Measurements from ENCODE around the gene PUM1. TPM values are rescaled to one million over a fixed set of nuclear protein-coding genes. Genes with fewer than 3 reads are reported as not detected.

PUM1 gene
- total and polyA plus RNA-seq, 2 donors (not counting 3 experiments of a cell fraction or from before 2014, with no cell fraction given) = 94.7 to 124 TPM

GRCh38 chr1:30901798-30902581 lies 163.5 kb downstream of the PUM1 start:
- Histone ChIP-seq H2AFZ (ENCODE audit: low read depth, low read length) (peak overlapping the region; percentile 55), H3K9me1 (replicated peaks; ENCODE audit: control insufficient read depth, extremely low read depth, insufficient read depth, low read length) (no peaks in the 10 kb centered on the region), H3K4me3 (replicated peaks in 1 of 3; ENCODE audit: insufficient read depth in 1 of 3, low read depth in 1 of 3, low read length in 3 of 3) (no peak overlapping the region), H3K4me2 (ENCODE audit: insufficient read depth, low read length) (no peak overlapping the region), H3K79me2 (ENCODE audit: control insufficient read depth, insufficient read depth, low read length) (no peaks in the 10 kb centered on the region), H3K9ac (replicated peaks; ENCODE audit: extremely low read depth, insufficient read depth, low read length) (no peak overlapping the region), H3K27me3 (ENCODE audit: control insufficient read depth in 2 of 2, insufficient read depth in 2 of 2, low read length in 2 of 2) (no peaks in the 10 kb centered on the region), H3K36me3 (ENCODE audit: control insufficient read depth in 2 of 2, extremely low read depth in 1 of 2, insufficient read depth in 2 of 2, low read length in 2 of 2) (no peaks in the 10 kb centered on the region), H3K27ac (ENCODE audit: insufficient read depth, low read depth, low read length) (no peak overlapping the region), H3K4me1 (ENCODE audit: control insufficient read depth, extremely low read depth, insufficient read depth, low read length) (peaks cover 8% of the 10 kb centered on the region), H3K9me3 (replicated peaks; ENCODE audit: control insufficient read depth, insufficient read depth, low read length) (no peaks in the 10 kb centered on the region), H4K20me1 (replicated peaks; ENCODE audit: control insufficient read depth, extremely low read depth, insufficient read depth, low read length) (no peaks in the 10 kb centered on the region)
- peak; percentile 46 for FAIRE-seq
- dilution Hi-C loops (cut with MboI; ENCODE audit: extremely low pct_ligation_motif_present, low sequenced_read_pairs) (loop anchor here (25.0 kb wide), 1 partner anchor 90 kb away; no protein-coding TSS in a partner anchor), intact Hi-C loops (cut with micrococcal nuclease) (no loop called here)
- no TSS peak for BruUV-seq (replicated peaks)
- CTCF ChIA-PET = interaction anchor here (0.8 to 1.2 kb wide), 2 partner anchors 100 to 122 kb away, joined by 3 read pairs; no protein-coding TSS in a partner anchor
- POLR2A ChIA-PET = no interaction called here
- no peak for DNase-seq (ENCODE audit: low read depth, low spot score)
- TF ChIP-seq FOS (IDR thresholded peaks at IDR 0.05; ENCODE audit: borderline replicate concordance, insufficient read depth, low read length) = no peak
- TF ChIP-seq EZH2 (IDR thresholded peaks at IDR 0.05; ENCODE audit: borderline replicate concordance, low read depth, low read length, severe bottlenecking) = no peak
- no peak for TF ChIP-seq MAX (IDR thresholded peaks at IDR 0.05; ENCODE audit: insufficient read depth, insufficient read length)

GRCh38 chr1:30900931-30901560 lies 164.5 kb downstream of the PUM1 start:
- Histone ChIP-seq H2AFZ (ENCODE audit: low read depth, low read length) (no peak overlapping the region), H3K9me3 (replicated peaks; ENCODE audit: control insufficient read depth, insufficient read depth, low read length) (no peaks in the 10 kb centered on the region), H3K36me3 (ENCODE audit: control insufficient read depth in 2 of 2, extremely low read depth in 1 of 2, insufficient read depth in 2 of 2, low read length in 2 of 2) (no peaks in the 10 kb centered on the region), H3K4me2 (ENCODE audit: insufficient read depth, low read length) (no peak overlapping the region), H4K20me1 (replicated peaks; ENCODE audit: control insufficient read depth, extremely low read depth, insufficient read depth, low read length) (no peaks in the 10 kb centered on the region), H3K79me2 (ENCODE audit: control insufficient read depth, insufficient read depth, low read length) (no peaks in the 10 kb centered on the region), H3K4me3 (replicated peaks in 1 of 3; ENCODE audit: insufficient read depth in 1 of 3, low read depth in 1 of 3, low read length in 3 of 3) (no peak overlapping the region), H3K27me3 (ENCODE audit: control insufficient read depth in 2 of 2, insufficient read depth in 2 of 2, low read length in 2 of 2) (no peaks in the 10 kb centered on the region), H3K27ac (ENCODE audit: insufficient read depth, low read depth, low read length) (no peak overlapping the region), H3K9me1 (replicated peaks; ENCODE audit: control insufficient read depth, extremely low read depth, insufficient read depth, low read length) (no peaks in the 10 kb centered on the region), H3K4me1 (ENCODE audit: control insufficient read depth, extremely low read depth, insufficient read depth, low read length) (peaks cover 8% of the 10 kb centered on the region), H3K9ac (replicated peaks; ENCODE audit: extremely low read depth, insufficient read depth, low read length) (no peak overlapping the region)
- CTCF ChIA-PET = interaction anchor here (1.2 kb wide), 1 partner anchor 99 kb away, joined by 3 read pairs; no protein-coding TSS in a partner anchor
- POLR2A ChIA-PET = no interaction called here
- intact Hi-C loops (cut with micrococcal nuclease) (no loop called here), dilution Hi-C loops (cut with MboI; ENCODE audit: extremely low pct_ligation_motif_present, low sequenced_read_pairs) (loop anchor here (25.0 kb wide), 1 partner anchor 89 kb away; no protein-coding TSS in a partner anchor)
- BruUV-seq (replicated peaks) = no TSS peak
- FAIRE-seq (no peak), DNase-seq (ENCODE audit: low read depth, low spot score) (no peak)
- TF ChIP-seq JUN (IDR thresholded peaks at IDR 0.05; ENCODE audit: borderline replicate concordance, insufficient read depth, insufficient read length, low read depth) = no peak
- no peak for TF ChIP-seq MAX (IDR thresholded peaks at IDR 0.05; ENCODE audit: insufficient read depth, insufficient read length)
- no peak for TF ChIP-seq POLR2AphosphoS5 (IDR thresholded peaks at IDR 0.05; ENCODE audit: insufficient read depth, low read depth, low read length)
- no peak for TF ChIP-seq FOS (IDR thresholded peaks at IDR 0.05; ENCODE audit: borderline replicate concordance, insufficient read depth, low read length)
- no peak for TF ChIP-seq GATA2 (IDR thresholded peaks at IDR 0.05; ENCODE audit: insufficient read depth, insufficient read length, low read depth, low read length)
- no peak for TF ChIP-seq EZH2 (IDR thresholded peaks at IDR 0.05; ENCODE audit: borderline replicate concordance, low read depth, low read length, severe bottlenecking)
- TF ChIP-seq MYC (IDR thresholded peaks at IDR 0.05; ENCODE audit: low read depth, low read length) = no peak
